Femur (tissue), 1 donor: Measurements from ENCODE around the gene THBS1.

Source experiments
- DNase-seq: peaks from one replicate; pipeline ENCODE4 v3.0.0-alpha.2; 2017

Gene THBS1

DNA sequence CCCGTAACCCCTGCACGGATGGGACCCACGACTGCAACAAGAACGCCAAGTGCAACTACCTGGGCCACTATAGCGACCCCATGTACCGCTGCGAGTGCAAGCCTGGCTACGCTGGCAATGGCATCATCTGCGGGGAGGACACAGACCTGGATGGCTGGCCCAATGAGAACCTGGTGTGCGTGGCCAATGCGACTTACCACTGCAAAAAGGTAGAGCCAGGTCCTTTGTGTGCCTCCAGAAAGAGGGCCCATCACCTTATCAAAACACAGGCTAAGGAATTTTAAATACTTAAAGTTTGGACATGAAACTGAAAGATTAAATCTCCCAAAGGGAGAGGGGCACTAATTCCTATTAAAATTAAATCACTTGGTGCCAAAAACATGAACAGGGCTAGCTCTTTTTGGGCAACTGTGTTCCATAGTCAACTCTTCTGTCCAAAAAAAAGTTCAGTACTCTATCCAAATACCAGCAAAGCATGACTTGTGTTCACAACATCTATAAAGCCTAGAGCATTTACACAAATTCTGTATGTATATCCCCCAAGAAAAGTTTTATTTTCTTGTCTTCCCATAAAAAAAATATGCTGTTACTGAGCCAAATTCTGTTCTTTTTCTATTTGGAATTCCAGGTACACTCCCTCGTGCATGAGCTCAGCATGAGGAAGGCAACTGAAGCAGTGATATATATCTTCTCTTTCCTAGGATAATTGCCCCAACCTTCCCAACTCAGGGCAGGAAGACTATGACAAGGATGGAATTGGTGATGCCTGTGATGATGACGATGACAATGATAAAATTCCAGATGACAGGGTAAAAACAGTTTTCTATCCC lies 9.2 kb downstream of the THBS1 start:
- DNase-seq: no peak

DNA sequence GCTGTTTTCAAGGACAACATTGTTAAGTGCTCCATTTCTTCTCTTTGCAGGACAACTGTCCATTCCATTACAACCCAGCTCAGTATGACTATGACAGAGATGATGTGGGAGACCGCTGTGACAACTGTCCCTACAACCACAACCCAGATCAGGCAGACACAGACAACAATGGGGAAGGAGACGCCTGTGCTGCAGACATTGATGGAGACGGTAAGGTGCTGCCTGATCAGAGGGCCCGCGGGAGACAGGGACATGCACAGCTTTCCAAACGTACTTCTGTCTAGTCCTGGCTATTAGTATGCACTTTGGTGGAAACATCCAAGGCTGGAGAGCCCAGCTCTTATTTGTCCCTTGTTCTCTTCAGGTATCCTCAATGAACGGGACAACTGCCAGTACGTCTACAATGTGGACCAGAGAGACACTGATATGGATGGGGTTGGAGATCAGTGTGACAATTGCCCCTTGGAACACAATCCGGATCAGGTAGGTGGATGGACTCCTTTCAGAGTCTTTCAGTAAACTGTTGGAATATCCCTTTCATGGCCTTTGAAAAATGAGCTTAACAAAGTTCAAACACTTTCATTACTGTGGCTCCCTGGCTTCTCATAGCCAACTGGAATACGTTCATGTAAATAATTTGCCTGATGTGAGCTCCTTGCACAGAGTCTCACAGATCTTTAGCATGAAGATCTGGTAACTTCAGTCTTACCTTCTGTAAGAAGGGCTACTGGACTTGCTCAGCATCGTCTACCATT lies 10.4 kb downstream of the THBS1 start:
- DNase-seq: no peak

DNA sequence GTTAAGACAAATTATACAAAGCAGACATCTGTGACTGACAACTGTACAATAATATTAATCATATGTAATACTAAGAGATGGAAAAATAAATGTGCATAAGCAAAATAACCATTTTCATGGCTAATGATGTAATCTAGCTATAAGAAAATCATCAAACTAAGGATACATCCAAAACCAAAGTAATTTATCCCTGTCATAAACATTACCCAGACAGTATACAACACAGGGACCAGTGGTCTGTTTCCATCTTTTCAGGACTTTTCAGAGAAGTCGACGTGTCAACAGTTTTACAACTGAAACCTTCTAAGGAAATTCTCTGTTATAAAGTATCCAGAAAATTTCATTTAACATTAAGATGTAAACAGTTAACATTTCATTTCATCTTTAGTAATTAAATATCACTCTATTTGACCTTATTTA lies 11.0 kb downstream of the THBS1 start:
- no peak for DNase-seq

- DNase-seq: no peak
Measured at GRCh38 chr15:39592500-39592899, 11.6 kb downstream of the THBS1 start.

- DNase-seq: no peak
Measured at GRCh38 chr15:39593071-39593655, 12.3 kb downstream of the THBS1 start.

DNA sequence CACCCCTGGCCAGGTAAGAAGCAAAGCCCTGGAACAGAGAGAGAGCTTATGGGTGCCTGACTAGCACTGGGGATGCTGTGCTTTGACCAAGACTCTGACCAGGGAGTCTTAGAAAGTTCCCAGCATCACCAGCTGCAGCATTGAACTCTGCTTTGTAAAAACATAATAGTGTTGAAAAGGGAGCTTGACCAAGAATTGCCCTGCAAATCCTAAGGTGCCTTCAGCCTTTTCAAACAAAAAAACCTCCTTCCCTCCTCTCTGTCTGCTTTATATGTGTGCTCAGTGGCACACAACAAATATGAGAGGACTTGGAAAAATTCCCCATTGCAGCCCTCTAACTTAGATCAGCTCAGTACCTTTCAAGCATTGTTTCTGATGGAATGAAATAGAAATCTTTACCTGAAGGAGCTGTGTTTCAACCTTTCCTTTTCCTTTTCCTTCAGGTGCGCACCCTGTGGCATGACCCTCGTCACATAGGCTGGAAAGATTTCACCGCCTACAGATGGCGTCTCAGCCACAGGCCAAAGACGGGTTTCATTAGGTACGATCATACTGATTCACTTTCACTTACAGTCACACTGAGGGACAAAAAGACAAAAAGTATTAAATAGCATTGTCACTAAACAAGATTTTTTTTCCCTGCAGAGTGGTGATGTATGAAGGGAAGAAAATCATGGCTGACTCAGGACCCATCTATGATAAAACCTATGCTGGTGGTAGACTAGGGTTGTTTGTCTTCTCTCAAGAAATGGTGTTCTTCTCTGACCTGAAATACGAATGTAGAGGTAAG lies 13.0 kb downstream of the THBS1 start:
- DNase-seq: no peak

DNA sequence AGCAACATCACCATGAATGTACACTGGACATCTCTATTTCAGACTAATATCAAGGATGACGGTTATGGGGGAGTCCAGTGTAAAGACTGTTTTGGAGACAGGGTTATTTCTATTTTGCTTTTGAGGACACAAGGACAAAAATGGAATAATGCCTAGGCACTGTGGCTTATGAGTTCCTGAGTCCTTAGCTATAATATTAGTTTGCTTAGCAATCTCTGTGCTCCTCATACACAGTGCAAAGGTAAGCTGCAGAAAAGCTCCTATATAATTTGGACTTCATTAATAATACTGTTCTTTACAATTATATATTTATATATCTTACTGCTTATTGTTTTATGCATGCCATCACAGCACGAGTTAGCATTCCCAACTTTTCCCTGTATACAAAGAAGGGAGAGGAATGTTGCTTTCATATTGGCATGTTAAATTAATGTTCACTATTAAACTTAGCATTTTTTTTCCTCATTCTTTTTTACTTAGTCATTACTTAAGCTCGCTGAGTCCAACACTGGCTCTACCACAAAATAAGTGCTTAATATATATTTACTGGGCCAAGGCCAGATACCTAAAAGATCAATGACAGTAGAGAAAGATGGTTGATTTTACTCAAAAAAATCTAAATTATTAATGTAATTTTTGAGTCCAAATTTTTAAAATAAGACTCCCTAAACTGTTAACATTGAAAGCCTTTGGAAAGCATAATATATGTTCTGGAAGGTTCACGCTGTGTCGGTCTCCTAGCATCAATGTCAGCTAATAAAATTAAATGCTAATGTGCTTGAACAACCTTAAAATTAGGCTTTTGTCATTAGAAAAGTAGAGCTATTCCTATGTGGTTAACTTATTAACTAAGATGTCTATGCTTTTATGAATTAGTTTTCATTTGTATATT lies 13.8 kb downstream of the THBS1 start:
- no peak for DNase-seq

DNA sequence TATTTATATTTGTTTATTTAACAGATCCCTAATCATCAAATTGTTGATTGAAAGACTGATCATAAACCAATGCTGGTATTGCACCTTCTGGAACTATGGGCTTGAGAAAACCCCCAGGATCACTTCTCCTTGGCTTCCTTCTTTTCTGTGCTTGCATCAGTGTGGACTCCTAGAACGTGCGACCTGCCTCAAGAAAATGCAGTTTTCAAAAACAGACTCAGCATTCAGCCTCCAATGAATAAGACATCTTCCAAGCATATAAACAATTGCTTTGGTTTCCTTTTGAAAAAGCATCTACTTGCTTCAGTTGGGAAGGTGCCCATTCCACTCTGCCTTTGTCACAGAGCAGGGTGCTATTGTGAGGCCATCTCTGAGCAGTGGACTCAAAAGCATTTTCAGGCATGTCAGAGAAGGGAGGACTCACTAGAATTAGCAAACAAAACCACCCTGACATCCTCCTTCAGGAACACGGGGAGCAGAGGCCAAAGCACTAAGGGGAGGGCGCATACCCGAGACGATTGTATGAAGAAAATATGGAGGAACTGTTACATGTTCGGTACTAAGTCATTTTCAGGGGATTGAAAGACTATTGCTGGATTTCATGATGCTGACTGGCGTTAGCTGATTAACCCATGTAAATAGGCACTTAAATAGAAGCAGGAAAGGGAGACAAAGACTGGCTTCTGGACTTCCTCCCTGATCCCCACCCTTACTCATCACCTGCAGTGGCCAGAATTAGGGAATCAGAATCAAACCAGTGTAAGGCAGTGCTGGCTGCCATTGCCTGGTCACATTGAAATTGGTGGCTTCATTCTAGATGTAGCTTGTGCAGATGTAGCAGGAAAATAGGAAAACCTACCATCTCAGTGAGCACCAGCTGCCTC lies 14.7 kb downstream of the THBS1 start:
- DNase-seq: no peak

GRCh38 chr15:39596358-39597051 lies 15.6 kb downstream of the THBS1 start:
- DNase-seq: no peak

DNA sequence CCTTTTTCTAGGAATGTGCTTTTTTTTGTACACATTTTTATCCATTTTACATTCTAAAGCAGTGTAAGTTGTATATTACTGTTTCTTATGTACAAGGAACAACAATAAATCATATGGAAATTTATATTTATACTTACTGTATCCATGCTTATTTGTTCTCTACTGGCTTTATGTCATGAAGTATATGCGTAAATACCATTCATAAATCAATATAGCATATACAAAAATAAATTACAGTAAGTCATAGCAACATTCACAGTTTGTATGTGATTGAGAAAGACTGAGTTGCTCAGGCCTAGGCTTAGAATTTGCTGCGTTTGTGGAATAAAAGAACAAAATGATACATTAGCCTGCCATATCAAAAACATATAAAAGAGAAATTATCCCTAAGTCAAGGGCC lies 16.5 kb downstream of the THBS1 start:
- no peak for DNase-seq

- DNase-seq: no peak
Measured at GRCh38 chr15:39597751-39598185, 16.9 kb downstream of the THBS1 start.

DNA sequence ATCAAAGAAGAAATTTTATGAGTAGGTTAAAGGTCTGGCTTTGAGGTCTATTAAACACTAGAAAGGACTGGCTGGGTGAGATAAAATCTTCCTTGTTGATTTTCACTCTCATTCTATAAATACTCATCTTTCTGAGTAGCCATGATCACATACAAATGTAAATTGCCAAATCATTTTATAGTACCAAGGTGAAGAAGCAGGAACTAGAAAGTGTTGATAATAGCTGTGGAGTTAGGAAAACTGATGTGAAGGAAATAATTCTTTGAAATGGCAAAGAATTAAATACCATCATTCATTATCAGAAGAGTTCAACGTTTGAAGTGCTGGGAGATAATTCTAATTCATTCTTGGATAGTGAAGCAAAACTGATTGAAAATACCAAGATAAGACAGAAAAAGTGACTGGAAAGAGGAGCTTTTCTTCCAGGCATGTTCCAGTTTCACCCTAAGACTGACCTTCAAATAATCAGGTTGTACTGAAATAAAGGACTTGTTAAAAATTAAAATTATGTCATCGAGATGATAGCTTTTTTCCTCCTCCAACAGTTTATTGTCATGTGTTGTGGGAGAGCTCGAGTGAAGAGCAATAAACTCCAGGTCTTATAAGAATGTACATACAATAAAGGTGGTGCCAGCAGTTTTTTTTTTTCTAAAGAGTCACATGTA lies 17.4 kb downstream of the THBS1 start:
- DNase-seq: no peak

GRCh38 chr15:39598958-39599845 lies 18.3 kb downstream of the THBS1 start:
- DNase-seq: no peak

- DNase-seq: no peak
Measured at GRCh38 chr15:39599871-39600270, 19.0 kb downstream of the THBS1 start.

DNA sequence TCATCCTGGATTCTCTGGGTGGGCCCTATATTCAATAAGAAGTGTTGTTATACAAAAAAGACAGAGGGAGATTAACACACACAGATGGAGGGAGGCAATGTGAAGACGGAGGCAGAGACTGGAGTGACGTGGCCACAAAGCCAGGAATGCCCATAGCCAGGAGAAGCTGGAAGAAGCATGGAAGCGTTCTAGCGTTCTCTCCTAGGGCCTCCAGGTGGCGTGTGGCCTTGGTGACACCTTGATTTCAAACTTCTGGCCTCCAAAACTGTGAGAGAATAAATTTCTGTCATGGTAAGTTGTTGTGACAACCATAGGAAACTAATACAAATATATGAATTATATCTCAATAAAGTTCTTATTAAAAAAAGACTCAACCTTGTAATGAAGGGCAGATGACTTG lies 21.3 kb downstream of the THBS1 start:
- no peak for DNase-seq

DNA sequence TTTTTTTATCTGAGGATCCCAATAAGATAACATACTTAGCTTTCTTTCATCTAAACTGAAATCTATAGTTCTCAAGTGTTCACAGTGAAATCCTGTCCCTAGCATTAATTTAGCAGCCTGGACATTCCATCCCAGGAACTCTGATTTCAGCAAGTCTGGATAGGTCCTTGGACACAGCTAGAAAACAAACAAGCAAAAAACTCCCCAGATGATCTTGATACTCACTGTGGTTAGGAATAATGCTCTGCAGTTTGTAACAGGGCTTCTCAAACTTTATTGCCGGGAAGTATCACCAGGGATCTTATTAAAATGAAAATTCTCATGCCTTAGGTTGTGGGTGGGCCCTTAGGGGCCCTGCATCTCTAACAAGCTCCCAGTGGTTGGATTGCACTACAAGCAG lies 24.3 kb downstream of the THBS1 start:
- DNase-seq: no peak

DNA sequence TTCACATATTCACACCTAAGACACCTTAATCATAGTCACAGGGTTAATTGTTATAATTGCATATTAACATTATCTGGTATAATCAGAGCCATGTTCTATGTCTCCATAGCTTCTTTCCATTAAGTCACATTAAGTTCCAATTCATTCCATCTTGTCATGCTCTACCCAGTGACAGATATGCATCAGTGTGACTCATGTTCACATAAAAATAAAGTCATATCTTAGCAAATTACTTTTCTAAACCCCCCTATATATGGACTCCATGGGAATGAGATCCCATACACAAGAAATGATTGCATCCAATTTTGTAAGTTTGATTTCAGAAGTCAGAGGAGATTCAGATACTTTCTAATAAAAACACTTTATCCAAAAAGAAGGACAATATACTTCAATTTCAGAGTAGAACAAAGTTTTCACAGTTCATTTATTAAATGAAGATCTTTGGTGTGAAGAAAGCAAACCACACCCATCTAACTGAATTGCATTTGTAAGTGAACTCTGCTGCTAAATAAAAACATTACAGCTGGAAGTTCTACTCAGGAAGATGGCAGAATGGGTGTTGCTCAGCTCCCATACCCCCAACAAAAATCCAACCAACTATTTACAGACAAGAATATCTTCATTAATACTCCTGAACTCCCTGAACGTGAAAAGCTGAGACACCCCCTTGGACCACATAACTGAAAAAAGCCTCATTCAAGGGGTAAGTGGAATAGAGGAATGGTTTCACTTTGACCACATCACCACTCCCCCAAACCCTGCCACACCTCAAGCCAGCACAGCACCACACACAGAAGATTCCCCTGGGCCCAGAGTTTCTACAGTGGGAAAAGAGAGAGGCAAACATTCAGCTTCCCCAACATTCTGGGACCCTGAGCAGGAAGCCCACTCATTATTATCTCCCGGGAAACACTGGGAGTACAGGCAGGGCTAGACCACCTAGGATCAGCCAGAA lies 27.6 kb downstream of the THBS1 start:
- no peak for DNase-seq
